Adrenal gland (tissue), 12 donors: Measurements from ENCODE around the gene CAMTA1. TPM values are rescaled to one million over a fixed set of nuclear protein-coding genes. Genes with fewer than 3 reads are reported as not detected.
A peak's percentile ranks its signal among the peaks of the same experiment; 100 is the strongest.

Experiments
- DNase-seq, 7 donors: peaks; one replicate each; pipeline ENCODE4 v3.0.0-alpha.2; 2019 to 2020
- H3K27ac ChIP-seq, 5 donors: fragments of 200-600 bp; sonication (generic) in 4 of 5; 1 replicate in 3 of 5; 2 replicates in 2 of 5; pipeline versions ENCODE4 v1.5.1 to v1.8.0; 2016 to 2020; ENCODE audit warnings: mild to moderate bottlenecking in 1 of 5
- H3K27me3 ChIP-seq: fragments of 200-600 bp; 2 replicates; pipeline ENCODE4 v1.8.0; 2021
- H3K36me3 ChIP-seq, 2 donors: fragments of 200-600 bp; replicated peaks in 1 of 2; 1 replicate in 1 of 2; 2 replicates in 1 of 2; pipeline versions ENCODE4 v1.5.1 to v1.8.0; 2018 to 2022
- H3K4me1 ChIP-seq, 2 donors: fragments of 200-600 bp; replicated peaks in 1 of 2; 1 replicate in 1 of 2; 2 replicates in 1 of 2; pipeline versions ENCODE4 v1.5.1 to v1.8.0; 2018 to 2021
- H3K4me3 ChIP-seq, 4 donors: fragments of 200-600 bp; sonication (generic) in 3 of 4; one replicate each; pipeline ENCODE4 v1.5.1; 2016 to 2018
- H3K9me3 ChIP-seq, 3 donors: fragments of 200-600 bp; sonication (generic) in 1 of 3; replicated peaks in 1 of 3; 1 replicate in 2 of 3; 2 replicates in 1 of 3; pipeline versions ENCODE4 v1.5.1 to v1.8.0; 2016 to 2021
- CTCF ChIP-seq, 6 experiments: fragments of 450-650 bp in 4 of 6; fragments of 200-600 bp in 2 of 6; sonication (generic) in 1 of 6; IDR thresholded peaks; 1 replicate in 5 of 6; 2 replicates in 1 of 6; pipeline versions ENCODE4 v1.5.1 to v1.8.0; 2016 to 2021; ENCODE audit warnings: antibody characterized with exemption in 6 of 6, mild to moderate bottlenecking in 2 of 6, moderate library complexity in 1 of 6
- POLR2A ChIP-seq, 2 donors: fragments of 450-650 bp; IDR thresholded peaks; one replicate each; pipeline ENCODE4 v1.6.1; 2017; ENCODE audit warnings: antibody characterized with exemption in 2 of 2, mild to moderate bottlenecking in 2 of 2, moderate library complexity in 1 of 2
- WGBS, 4 donors: extraction: QIAGEN DNeasy Blood & Tissue Kit in 2 of 4; methylation state at CpG; one replicate each; pipeline versions ENCODE4 v1.1.5 to v1.1.7; 2013 to 2017; 5-methylcytosine and 5-hydroxymethylcytosine counted together
- intact Hi-C, 2 donors: fragments of 100-400 bp; cut with DNase I; formaldehyde crosslinking; loops; one replicate each; pipeline versions ENCODE4 v1.14.1 to v1.15.0; 2022 to 2023
- polyA plus RNA-seq, 3 donors: library from polyadenylated mRNA; stranded (reverse); fragments of 200-250 nt in 2 of 3; fragments of 350-450 nt in 1 of 3; fragmentation: Illumina TruSeq in 1 of 3; extraction: RNeasy Lipid Tissue Mini Kit (QIAGEN cat#74804) in 1 of 3; gene quantifications; one replicate each; pipeline ENCODE4 v1.2.3, GENCODE V29; 2013 to 2014
- total RNA-seq, 9 donors: library from RNA; depleted of rRNA in 4 of 9; stranded (reverse); fragments of >200 nt in 4 of 9; fragments of 120-200 nt in 1 of 9; fragmentation: NEBNext Ultra II Directional in 1 of 9; extraction: Animal tissue kit (Norgen Biotek cat#: 25700) in 1 of 9; gene quantifications; one replicate each; pipeline versions ENCODE4 v1.1.0 to v1.2.4, GENCODE V29; 2013 to 2023
- donor health status: healthy with polysubstance abuse.
- donor health status: Bipolar disorder and iron deficiency.
- donor health status: DM: yes; HTN: yes; CAD: no.
- donor health status: DM: no; HTN: no; CAD: no.
- donor health status: DM: no; HTN: no; CAD: no.
- donor health status: DM: yes; HTN: yes; CAD: no.

CAMTA1 gene
- total and polyA plus RNA-seq, 12 donors, result 62.9 to 141 (median 96.9) TPM

- Histone ChIP-seq H3K9me3 (no peaks in the 10 kb centered on the region), H3K4me1 (peaks cover 6 to 11% of the 10 kb centered on the region in 2 donors), H3K27ac (no peak overlapping the region), H3K4me3 (no peak overlapping the region), H3K27me3 (no peaks in the 10 kb centered on the region), H3K36me3 (peaks cover 0 to 40% of the 10 kb centered on the region in 2 donors)
- 88 to 93% (median 91%) methylated on average over 9 of the region's 9 CpGs for WGBS, 4 donors
- intact Hi-C loops, result no loop called here
- no peak for DNase-seq
- TF ChIP-seq CTCF (IDR thresholded peaks at IDR 0.05) (no peak), POLR2A (IDR thresholded peaks at IDR 0.05) (no peak)
Measured at GRCh38 chr1:7780976-7781375, 995.7 kb downstream of the CAMTA1 start.

- intact Hi-C loops, result no loop called here
- no peak for TF ChIP-seq CTCF (IDR thresholded peaks at IDR 0.05)
- no peak for TF ChIP-seq POLR2A (IDR thresholded peaks at IDR 0.05)
- 68 to 76% (median 70%) methylated on average over 7 of the region's 7 CpGs for WGBS, 4 donors
- no peaks in the 10 kb centered on the region for H3K27me3 ChIP-seq
- DNase-seq, result no peak
- H3K27ac ChIP-seq, result no peak overlapping the region
- peaks cover 6 to 11% of the 10 kb centered on the region in 2 donors for H3K4me1 ChIP-seq
- H3K9me3 ChIP-seq, result no peaks in the 10 kb centered on the region
- peaks cover 0 to 40% of the 10 kb centered on the region in 2 donors for H3K36me3 ChIP-seq
- no peak overlapping the region for H3K4me3 ChIP-seq
Measured at GRCh38 chr1:7781501-7781900, 996.2 kb downstream of the CAMTA1 start.

GRCh38 chr1:7781923-7782495, 996.8 kb downstream of the CAMTA1 start:
- TF ChIP-seq POLR2A (IDR thresholded peaks at IDR 0.05) (no peak), CTCF (IDR thresholded peaks at IDR 0.05) (no peak)
- DNase-seq, result no peak
- Histone ChIP-seq H3K36me3 (peaks cover 0 to 39% of the 10 kb centered on the region in 2 donors), H3K4me1 (peaks cover 6 to 13% of the 10 kb centered on the region in 2 donors), H3K27me3 (no peaks in the 10 kb centered on the region), H3K4me3 (no peak overlapping the region), H3K9me3 (no peaks in the 10 kb centered on the region), H3K27ac (no peak overlapping the region)
- 80 to 86% (median 84%) methylated on average over 16 of the region's 16 CpGs for WGBS, 4 donors
- intact Hi-C loops, result no loop called here

GRCh38 chr1:7783178-7783711, 998.0 kb downstream of the CAMTA1 start:
- DNase-seq, result peak in 6 of 7 donors; percentile 75 to 88 (median 78)
- H3K27me3 ChIP-seq, result no peaks in the 10 kb centered on the region
- peak overlapping the region in 4 of 5 donors; percentile 30 to 92 (median 82) for H3K27ac ChIP-seq
- intact Hi-C loops, result no loop called here
- peaks cover 0 to 32% of the 10 kb centered on the region in 2 donors for H3K36me3 ChIP-seq
- WGBS, 4 donors, result 0 to 5% (median 3%) methylated on average over 17 to 34 of the region's 34 CpGs
- peak overlapping the region in 2 of 4 donors; percentile 49 to 60 for H3K4me3 ChIP-seq
- H3K4me1 ChIP-seq, result peaks cover 6 to 23% of the 10 kb centered on the region in 2 donors
- H3K9me3 ChIP-seq, result no peaks in the 10 kb centered on the region
- TF ChIP-seq POLR2A (IDR thresholded peaks at IDR 0.05), result peak in 1 of 2 donors; percentile 58
- TF ChIP-seq CTCF (IDR thresholded peaks at IDR 0.05), result no peak
